HepG2 (cell line): ENCODE measurements around the gene ASAP2. TPM values are rescaled to one million over a fixed set of nuclear protein-coding genes. Genes with fewer than 3 reads are reported as not detected.
A peak's percentile ranks its signal among the peaks of the same experiment; 100 is the strongest.

ENCODE experiments used
- ATAC-seq: fragments of 200-7000 bp; cut with Tn5 transposase; 3 replicates; pipeline ENCODE4 v1.9.1; 2020; ENCODE audit warnings: mild to moderate bottlenecking, moderate library complexity
- BruUV-seq: library from RNA; stranded (reverse); fragments of 400-500 nt; replicated peaks from 2 replicates; lab custom pipeline; 2021; lab: Mats Ljungman, UMichigan
- CTCF ChIA-PET: fragments of 300-600 bp; formaldehyde crosslinking; extraction: SDS; loops from one replicate; lab custom pipeline; 2021; ENCODE audit warnings: low total read pairs, inconsistent platforms, low intra/inter-chr PET ratio; lab: Yijun Ruan, JAX
- POLR2A ChIA-PET: fragments of 350-600 bp; sonication (Branson Sonifier 250); formaldehyde crosslinking; loops from one replicate; lab custom pipeline; 2020; ENCODE audit warnings: antibody characterized with exemption, inconsistent platforms; lab: Yijun Ruan, JAX
- DNase-seq: peaks from one replicate; pipeline ENCODE4 v3.0.0-alpha.2; 2015; ENCODE audit warnings: low spot score
- FAIRE-seq: peaks from 3 replicates; lab custom pipeline; 2011; peaks lifted over from hg19 to GRCh38; lab: Jason Lieb, UNC
- H2AFZ ChIP-seq: one replicate; pipeline ENCODE4 v1.6.1; 2011; ENCODE audit warnings: low read length, inconsistent platforms
- H3K27ac ChIP-seq: fragments of 300-600 bp; 3 replicates; pipeline ENCODE4 v1.8.0; 2011; ENCODE audit warnings: mixed run types, mild to moderate bottlenecking, mixed read lengths, low read length, inconsistent platforms; ENCODE audit not compliant: insufficient read depth; ENCODE audit errors: extremely low read length
- H3K27me3 ChIP-seq, 2 experiments: fragments of 200-600 bp in 1 of 2; 2 replicates in 1 of 2; 3 replicates in 1 of 2; pipeline versions ENCODE4 v1.6.0 to v1.8.0; 2011; ENCODE audit warnings: low read length in 2 of 2, mild to moderate bottlenecking in 2 of 2, moderate library complexity in 2 of 2, inconsistent platforms in 1 of 2; ENCODE audit not compliant: insufficient read depth in 2 of 2, control insufficient read depth in 1 of 2
- H3K36me3 ChIP-seq, 2 experiments: fragments of 200-600 bp in 1 of 2; replicated peaks in 1 of 2; 2 replicates in 1 of 2; 3 replicates in 1 of 2; pipeline versions ENCODE4 v1.5.1 to v1.8.0; 2011; ENCODE audit warnings: low read length in 2 of 2, inconsistent platforms in 1 of 2; ENCODE audit not compliant: insufficient read depth in 2 of 2, control insufficient read depth in 1 of 2
- H3K4me1 ChIP-seq: 2 replicates; pipeline ENCODE4 v1.5.1; 2012; ENCODE audit warnings: low read length, inconsistent platforms; ENCODE audit not compliant: insufficient read depth
- H3K4me2 ChIP-seq: 2 replicates; pipeline ENCODE4 v1.6.0; 2011; ENCODE audit warnings: low read depth, low read length, inconsistent platforms
- H3K4me3 ChIP-seq, 3 experiments: fragments of 200-600 bp in 1 of 3; sonication (generic), shearing (Covaris generic) in 1 of 3; replicated peaks in 1 of 3; 2 replicates each; pipeline ENCODE4 v1.5.1; 2011 to 2016; ENCODE audit warnings: low read length in 3 of 3, inconsistent platforms in 2 of 3, low read depth in 2 of 3, mild to moderate bottlenecking in 2 of 3, control low read depth in 1 of 3, mixed read lengths in 1 of 3; ENCODE audit not compliant: insufficient read depth in 1 of 3
- H3K79me2 ChIP-seq: one replicate; pipeline ENCODE4 v1.6.1; 2011; ENCODE audit warnings: low read length, inconsistent platforms; ENCODE audit not compliant: insufficient read depth
- H3K9ac ChIP-seq: 2 replicates; pipeline ENCODE4 v1.6.0; 2011; ENCODE audit warnings: mild to moderate bottlenecking, low read depth, low read length, inconsistent platforms; ENCODE audit not compliant: insufficient read depth
- H3K9me3 ChIP-seq: 2 replicates; pipeline ENCODE4 v1.5.1; 2012; ENCODE audit warnings: mild to moderate bottlenecking, low read length
- H4K20me1 ChIP-seq: 2 replicates; pipeline ENCODE4 v1.6.0; 2011; ENCODE audit warnings: inconsistent platforms, mild to moderate bottlenecking, low read length, moderate library complexity; ENCODE audit not compliant: insufficient read depth
- HNRNPUL1 ChIP-seq: fragments of 200-400 bp; formaldehyde crosslinking; IDR thresholded peaks from 2 replicates; pipeline ENCODE4 v1.6.1; 2017; ENCODE audit warnings: low read depth, mild to moderate bottlenecking, low read length, moderate library complexity
- NPAS2 ChIP-seq: sonication (generic); formaldehyde crosslinking; IDR thresholded peaks from 2 replicates; pipeline ENCODE4 v1.8.0; 2022; ENCODE audit warnings: mild to moderate bottlenecking, missing genetic modification reagents, borderline replicate concordance
- ZNF652 ChIP-seq: IDR thresholded peaks from 2 replicates; pipeline ENCODE4 v1.6.1; 2016; ENCODE audit warnings: low read depth, borderline replicate concordance
- ZSCAN21 ChIP-seq: sonication (generic); formaldehyde crosslinking; IDR thresholded peaks from 2 replicates; pipeline ENCODE4 v1.8.0; 2022; ENCODE audit warnings: mild to moderate bottlenecking, missing genetic modification reagents, moderate library complexity, borderline replicate concordance
- WGBS: methylation state at CpG from one replicate; pipeline ENCODE4 v1.1.6; 2017; ENCODE audit warnings: low lambda C conversion rate; 5-methylcytosine and 5-hydroxymethylcytosine counted together
- in situ Hi-C: cut with HindIII; loops from 2 replicates; pipeline ENCODE4 v1.10.0; 2017; ENCODE audit warnings: low pct_unique_long_range_greater_than_20kb; ENCODE audit not compliant: extremely low pct_ligation_motif_present
- intact Hi-C: fragments of 100-400 bp; cut with micrococcal nuclease; formaldehyde crosslinking; loops from one replicate; pipeline ENCODE4 v1.10.0; 2022; ENCODE audit not compliant: unreplicated experiment
- polyA plus RNA-seq, 8 experiments: library from polyadenylated mRNA; depleted of rRNA in 3 of 8; stranded (reverse) in 7 of 8; unstranded in 1 of 8; fragments of >200 nt; fragmentation: Illumina TruSeq in 4 of 8; extraction: Trizol in 4 of 8; gene quantifications; 2 replicates each; pipeline versions ENCODE4 v1.2.1 to v1.2.3, GENCODE V29; 2011 to 2016; ENCODE audit warnings: low read depth in 4 of 8, missing spikeins in 1 of 8, mixed read lengths in 1 of 8; ENCODE audit not compliant: insufficient read depth in 1 of 8
- total RNA-seq, 5 experiments: library from RNA; depleted of rRNA; stranded (reverse); fragments of >200 nt; fragmentation: Illumina TruSeq; extraction: Trizol; gene quantifications; 2 replicates each; pipeline ENCODE4 v1.2.3, GENCODE V29; 2016; ENCODE audit warnings: low read depth in 1 of 5
- TF ChIP-seq, protein P1 (sequence below): sonication (generic); formaldehyde crosslinking; IDR thresholded peaks from 2 replicates; pipeline ENCODE4 v1.4.0; 2020; ENCODE audit warnings: missing genetic modification reagents, low read depth, mild to moderate bottlenecking, borderline replicate concordance
- TF ChIP-seq, protein P2 (sequence below): fragments of 450-650 bp; IDR thresholded peaks from 2 replicates; pipeline ENCODE4 v1.6.1; 2017
- TF ChIP-seq, protein P3 (sequence below): sonication (generic); formaldehyde crosslinking; IDR thresholded peaks from 2 replicates; pipeline ENCODE4 v1.8.1; 2022; ENCODE audit warnings: mild to moderate bottlenecking, missing genetic modification reagents
- TF ChIP-seq, protein P4 (sequence below): sonication (generic); formaldehyde crosslinking; IDR thresholded peaks from 2 replicates; pipeline ENCODE4 v1.5.1; 2020; ENCODE audit warnings: mild to moderate bottlenecking, missing genetic modification reagents, borderline replicate concordance

Gene ASAP2
- total and polyA plus RNA-seq, 2 of the 13 experiments (the other 11 are each of a cell fraction or from before 2014, with no cell fraction given) = 7.3 to 22.3 TPM

DNA sequence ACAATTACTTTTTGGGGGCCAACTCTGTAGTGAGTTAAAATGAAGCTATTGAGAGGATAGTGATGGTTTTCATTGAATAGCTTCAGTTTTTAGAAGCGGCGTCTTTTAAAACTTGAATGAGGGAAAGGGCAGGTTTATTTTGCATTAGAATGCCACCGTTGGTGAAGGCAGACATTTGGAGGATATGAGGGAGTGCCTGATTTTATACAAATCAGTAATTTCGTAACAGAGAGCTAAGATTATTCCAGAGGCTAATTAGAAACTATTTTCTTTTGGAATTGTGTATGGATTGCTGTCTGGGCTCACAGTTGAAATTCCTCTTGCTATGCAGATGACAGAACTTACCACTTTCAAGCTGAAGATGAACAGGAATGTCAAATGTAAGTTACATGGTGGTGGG is 149.1 kb downstream of the ASAP2 start:
- ATAC-seq = peak; percentile 20; the same call in 1 of the 3 replicates
- intact Hi-C loops = no loop called here
- Histone ChIP-seq H3K36me3 (peaks cover 16 to 52% of the 10 kb centered on the region in 2 experiments), H3K4me1 (peaks cover 29% of the 10 kb centered on the region), H3K27ac (no peak overlapping the region), H3K27me3 (no peaks in the 10 kb centered on the region), H2AFZ (no peak overlapping the region)
- CTCF ChIA-PET = no interaction called here
- no peak for TF ChIP-seq NPAS2
- no peak for TF ChIP-seq HNRNPUL1
- TF ChIP-seq, all 625 proteins: peak for 0
- no peaks in the 10 kb centered on the region for H4K20me1 ChIP-seq
- WGBS = 89% methylated on average over 4 of the region's 4 CpGs
- in situ Hi-C loops = no loop called here
- no TSS peak for BruUV-seq
- H3K79me2 ChIP-seq = no peaks in the 10 kb centered on the region
- no peaks in the 10 kb centered on the region for H3K9me3 ChIP-seq
- H3K9ac ChIP-seq = no peak overlapping the region
- no peak overlapping the region for H3K4me3 ChIP-seq
- FAIRE-seq (no peak), DNase-seq (no peak)
- POLR2A ChIA-PET = interaction anchor here (2.9 kb wide), 1 partner anchor 19 kb away, joined by 8 read pairs; no protein-coding TSS in a partner anchor
- H3K4me2 ChIP-seq = no peak overlapping the region

DNA sequence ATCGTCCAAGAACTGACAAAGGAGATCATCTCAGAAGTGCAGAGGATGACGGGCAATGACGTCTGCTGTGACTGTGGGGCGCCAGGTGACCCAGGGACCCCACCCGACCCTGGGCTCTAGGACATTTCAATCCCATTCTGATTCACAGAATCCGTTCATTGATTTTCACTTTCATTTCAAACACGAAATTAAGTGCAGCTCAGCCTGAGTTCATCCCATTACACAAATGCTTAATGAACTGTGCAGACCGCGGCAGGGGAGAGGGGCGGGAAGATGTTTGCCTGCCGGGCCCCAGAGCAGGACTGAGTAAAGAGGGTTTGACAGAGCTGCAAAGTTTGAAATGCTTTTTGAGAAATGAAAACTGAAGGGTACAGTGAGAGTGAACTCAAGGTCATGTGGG is 149.6 kb downstream of the ASAP2 start:
- in situ Hi-C loops (no loop called here), intact Hi-C loops (no loop called here)
- no peaks in the 10 kb centered on the region for H3K27me3 ChIP-seq
- ATAC-seq = peak; percentile 55
- 69% methylated on average over 11 of the region's 11 CpGs for WGBS
- H3K9me3 ChIP-seq = no peaks in the 10 kb centered on the region
- no peak for FAIRE-seq
- ChIA-PET POLR2A (interaction anchor here (2.9 kb wide), 1 partner anchor 20 kb away, joined by 8 read pairs; no protein-coding TSS in a partner anchor), CTCF (no interaction called here)
- H3K9ac ChIP-seq = no peak overlapping the region
- H3K36me3 ChIP-seq = peaks cover 14 to 46% of the 10 kb centered on the region in 2 experiments
- peaks cover 24% of the 10 kb centered on the region for H3K4me1 ChIP-seq
- H3K27ac ChIP-seq = peak overlapping the region; percentile 34
- DNase-seq = no peak
- no peaks in the 10 kb centered on the region for H3K79me2 ChIP-seq
- H2AFZ ChIP-seq = no peak overlapping the region
- peak overlapping the region; percentile 9; the same call in 1 of the 2 replicates for H3K4me2 ChIP-seq
- no TSS peak for BruUV-seq
- no peaks in the 10 kb centered on the region for H4K20me1 ChIP-seq
- H3K4me3 ChIP-seq = no peak overlapping the region
- no peak for TF ChIP-seq ZNF652 (CRISPR knock-in tag)
- TF ChIP-seq, protein P1, sequence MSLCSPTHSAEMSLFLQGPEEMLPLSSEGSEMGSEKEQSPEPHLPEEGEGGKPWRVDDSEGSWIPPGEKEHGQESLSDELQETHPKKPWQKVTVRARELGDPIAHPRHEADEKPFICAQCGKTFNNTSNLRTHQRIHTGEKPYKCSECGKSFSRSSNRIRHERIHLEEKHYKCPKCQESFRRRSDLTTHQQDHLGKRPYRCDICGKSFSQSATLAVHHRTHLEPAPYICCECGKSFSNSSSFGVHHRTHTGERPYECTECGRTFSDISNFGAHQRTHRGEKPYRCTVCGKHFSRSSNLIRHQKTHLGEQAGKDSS = no peak
- TF ChIP-seq, protein P2, sequence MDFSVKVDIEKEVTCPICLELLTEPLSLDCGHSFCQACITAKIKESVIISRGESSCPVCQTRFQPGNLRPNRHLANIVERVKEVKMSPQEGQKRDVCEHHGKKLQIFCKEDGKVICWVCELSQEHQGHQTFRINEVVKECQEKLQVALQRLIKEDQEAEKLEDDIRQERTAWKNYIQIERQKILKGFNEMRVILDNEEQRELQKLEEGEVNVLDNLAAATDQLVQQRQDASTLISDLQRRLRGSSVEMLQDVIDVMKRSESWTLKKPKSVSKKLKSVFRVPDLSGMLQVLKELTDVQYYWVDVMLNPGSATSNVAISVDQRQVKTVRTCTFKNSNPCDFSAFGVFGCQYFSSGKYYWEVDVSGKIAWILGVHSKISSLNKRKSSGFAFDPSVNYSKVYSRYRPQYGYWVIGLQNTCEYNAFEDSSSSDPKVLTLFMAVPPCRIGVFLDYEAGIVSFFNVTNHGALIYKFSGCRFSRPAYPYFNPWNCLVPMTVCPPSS = no peak
- TF ChIP-seq ZSCAN21 = no peak
- TF ChIP-seq, protein P3, sequence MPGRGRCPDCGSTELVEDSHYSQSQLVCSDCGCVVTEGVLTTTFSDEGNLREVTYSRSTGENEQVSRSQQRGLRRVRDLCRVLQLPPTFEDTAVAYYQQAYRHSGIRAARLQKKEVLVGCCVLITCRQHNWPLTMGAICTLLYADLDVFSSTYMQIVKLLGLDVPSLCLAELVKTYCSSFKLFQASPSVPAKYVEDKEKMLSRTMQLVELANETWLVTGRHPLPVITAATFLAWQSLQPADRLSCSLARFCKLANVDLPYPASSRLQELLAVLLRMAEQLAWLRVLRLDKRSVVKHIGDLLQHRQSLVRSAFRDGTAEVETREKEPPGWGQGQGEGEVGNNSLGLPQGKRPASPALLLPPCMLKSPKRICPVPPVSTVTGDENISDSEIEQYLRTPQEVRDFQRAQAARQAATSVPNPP (CRISPR knock-in tag) = no peak
- TF ChIP-seq, protein P4, sequence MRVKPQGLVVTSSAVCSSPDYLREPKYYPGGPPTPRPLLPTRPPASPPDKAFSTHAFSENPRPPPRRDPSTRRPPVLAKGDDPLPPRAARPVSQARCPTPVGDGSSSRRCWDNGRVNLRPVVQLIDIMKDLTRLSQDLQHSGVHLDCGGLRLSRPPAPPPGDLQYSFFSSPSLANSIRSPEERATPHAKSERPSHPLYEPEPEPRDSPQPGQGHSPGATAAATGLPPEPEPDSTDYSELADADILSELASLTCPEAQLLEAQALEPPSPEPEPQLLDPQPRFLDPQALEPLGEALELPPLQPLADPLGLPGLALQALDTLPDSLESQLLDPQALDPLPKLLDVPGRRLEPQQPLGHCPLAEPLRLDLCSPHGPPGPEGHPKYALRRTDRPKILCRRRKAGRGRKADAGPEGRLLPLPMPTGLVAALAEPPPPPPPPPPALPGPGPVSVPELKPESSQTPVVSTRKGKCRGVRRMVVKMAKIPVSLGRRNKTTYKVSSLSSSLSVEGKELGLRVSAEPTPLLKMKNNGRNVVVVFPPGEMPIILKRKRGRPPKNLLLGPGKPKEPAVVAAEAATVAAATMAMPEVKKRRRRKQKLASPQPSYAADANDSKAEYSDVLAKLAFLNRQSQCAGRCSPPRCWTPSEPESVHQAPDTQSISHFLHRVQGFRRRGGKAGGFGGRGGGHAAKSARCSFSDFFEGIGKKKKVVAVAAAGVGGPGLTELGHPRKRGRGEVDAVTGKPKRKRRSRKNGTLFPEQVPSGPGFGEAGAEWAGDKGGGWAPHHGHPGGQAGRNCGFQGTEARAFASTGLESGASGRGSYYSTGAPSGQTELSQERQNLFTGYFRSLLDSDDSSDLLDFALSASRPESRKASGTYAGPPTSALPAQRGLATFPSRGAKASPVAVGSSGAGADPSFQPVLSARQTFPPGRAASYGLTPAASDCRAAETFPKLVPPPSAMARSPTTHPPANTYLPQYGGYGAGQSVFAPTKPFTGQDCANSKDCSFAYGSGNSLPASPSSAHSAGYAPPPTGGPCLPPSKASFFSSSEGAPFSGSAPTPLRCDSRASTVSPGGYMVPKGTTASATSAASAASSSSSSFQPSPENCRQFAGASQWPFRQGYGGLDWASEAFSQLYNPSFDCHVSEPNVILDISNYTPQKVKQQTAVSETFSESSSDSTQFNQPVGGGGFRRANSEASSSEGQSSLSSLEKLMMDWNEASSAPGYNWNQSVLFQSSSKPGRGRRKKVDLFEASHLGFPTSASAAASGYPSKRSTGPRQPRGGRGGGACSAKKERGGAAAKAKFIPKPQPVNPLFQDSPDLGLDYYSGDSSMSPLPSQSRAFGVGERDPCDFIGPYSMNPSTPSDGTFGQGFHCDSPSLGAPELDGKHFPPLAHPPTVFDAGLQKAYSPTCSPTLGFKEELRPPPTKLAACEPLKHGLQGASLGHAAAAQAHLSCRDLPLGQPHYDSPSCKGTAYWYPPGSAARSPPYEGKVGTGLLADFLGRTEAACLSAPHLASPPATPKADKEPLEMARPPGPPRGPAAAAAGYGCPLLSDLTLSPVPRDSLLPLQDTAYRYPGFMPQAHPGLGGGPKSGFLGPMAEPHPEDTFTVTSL (CRISPR knock-in tag) = no peak
